Hepatocyte (in vitro differentiated cells): ENCODE data around the gene RASA3. TPM values are rescaled to one million over a fixed set of nuclear protein-coding genes. Genes with fewer than 3 reads are reported as not detected.

Experiments
- DNase-seq: peaks from one replicate; pipeline ENCODE4 v3.0.0-alpha.2; 2016; ENCODE audit warnings: low spot score
- H2AFZ ChIP-seq: fragments of 200-600 bp; sonication (generic); 2 replicates; pipeline ENCODE4 v1.6.0; 2016; ENCODE audit warnings: antibody characterized with exemption, mild to moderate bottlenecking
- H3K27ac ChIP-seq: fragments of 200-600 bp; sonication (generic); 2 replicates; pipeline ENCODE4 v1.5.1; 2016; ENCODE audit warnings: mild to moderate bottlenecking
- H3K27me3 ChIP-seq: fragments of 200-600 bp; sonication (generic); 2 replicates; pipeline ENCODE4 v1.6.1; 2016
- H3K36me3 ChIP-seq: fragments of 200-600 bp; sonication (generic); replicated peaks from 2 replicates; pipeline ENCODE4 v1.5.1; 2016; ENCODE audit warnings: low read depth; ENCODE audit not compliant: insufficient read depth
- H3K4me1 ChIP-seq: fragments of 200-600 bp; sonication (generic); 2 replicates; pipeline ENCODE4 v1.5.1; 2016; ENCODE audit warnings: mild to moderate bottlenecking, moderate library complexity; ENCODE audit not compliant: insufficient read depth
- H3K4me2 ChIP-seq: fragments of 200-600 bp; sonication (generic); 2 replicates; pipeline ENCODE4 v1.6.0; 2016
- H3K4me3 ChIP-seq: fragments of 200-600 bp; sonication (generic); 2 replicates; pipeline ENCODE4 v1.5.1; 2016; ENCODE audit warnings: mild to moderate bottlenecking
- H3K79me2 ChIP-seq: fragments of 200-600 bp; sonication (generic); 2 replicates; pipeline ENCODE4 v1.6.0; 2017; ENCODE audit warnings: mild to moderate bottlenecking
- H3K9me2 ChIP-seq: fragments of 200-600 bp; sonication (generic); replicated peaks from 2 replicates; pipeline ENCODE4 v1.6.0; 2017; ENCODE audit warnings: mild to moderate bottlenecking; ENCODE audit not compliant: insufficient read depth
- H3K9me3 ChIP-seq: fragments of 200-600 bp; sonication (generic); 2 replicates; pipeline ENCODE4 v1.5.1; 2016; ENCODE audit warnings: low read depth, mild to moderate bottlenecking
- H4K20me1 ChIP-seq: fragments of 200-600 bp; sonication (generic); 2 replicates; pipeline ENCODE4 v1.6.0; 2016; ENCODE audit warnings: mild to moderate bottlenecking; ENCODE audit not compliant: insufficient read depth, poor library complexity, severe bottlenecking
- EZH2 ChIP-seq: fragments of 200-600 bp; sonication (generic); IDR thresholded peaks from 2 replicates; pipeline ENCODE4 v1.6.1; 2016; ENCODE audit warnings: antibody characterized with exemption, mild to moderate bottlenecking, borderline replicate concordance
- EZH2phosphoT487 ChIP-seq: fragments of 200-600 bp; sonication (generic); IDR thresholded peaks from one replicate; pipeline ENCODE4 v1.6.1; 2018; ENCODE audit warnings: antibody characterized with exemption, mild to moderate bottlenecking, low read depth, moderate library complexity; ENCODE audit not compliant: unreplicated experiment, severe bottlenecking
- WGBS: methylation state at CpG from one replicate; pipeline ENCODE4 v1.1.6; 2016; ENCODE audit warnings: low lambda C conversion rate; ENCODE audit errors: missing lambda C conversion rate; 5-methylcytosine and 5-hydroxymethylcytosine counted together
- polyA plus RNA-seq: library from polyadenylated mRNA; unstranded; fragments of >200 nt; fragmentation: Nextera tagmentation; extraction: Ambion mirVana; gene quantifications from 2 replicates; pipeline ENCODE4 v1.2.1, GENCODE V29; 2016
- total RNA-seq: library from RNA; depleted of rRNA; stranded (reverse); fragments of >200 nt; gene quantifications from 2 replicates; pipeline ENCODE4 v1.2.3, GENCODE V29; 2014
- TF ChIP-seq, protein P1 (sequence below): fragments of 200-600 bp; sonication (generic); IDR thresholded peaks from 2 replicates; pipeline ENCODE4 v1.5.1; 2016; ENCODE audit warnings: antibody characterized with exemption, mild to moderate bottlenecking; ENCODE audit not compliant: poor library complexity

Gene RASA3
- total and polyA plus RNA-seq, 2 experiments from 2014 or later: 5.6 to 6.1 TPM

DNA sequence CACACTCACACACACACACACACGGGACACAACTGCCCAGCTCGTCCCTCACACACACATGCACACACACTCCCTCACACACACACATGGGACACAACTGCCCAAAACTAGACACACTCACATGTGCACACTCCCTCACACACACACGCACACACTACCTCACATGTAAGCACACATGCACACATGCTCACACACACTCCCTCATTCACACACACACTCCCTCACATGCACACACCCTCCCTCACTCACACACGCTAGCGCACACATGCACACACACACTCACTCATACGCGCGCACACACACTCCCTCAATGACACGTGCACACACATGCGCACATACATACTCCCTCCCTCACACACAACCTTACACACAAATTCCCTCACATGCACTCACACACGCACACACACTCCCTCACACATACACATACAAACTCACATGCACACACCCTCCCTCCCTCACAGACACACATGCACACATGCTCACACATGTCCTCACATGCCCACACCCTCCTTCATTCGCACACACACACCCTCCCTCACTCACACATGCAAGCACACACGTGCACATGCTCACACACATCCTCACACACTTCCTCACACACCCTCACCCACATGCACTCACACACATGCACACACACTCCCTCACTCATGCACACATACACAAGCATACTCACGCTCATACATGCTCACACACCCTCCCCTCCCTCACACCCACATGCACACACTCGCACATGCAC is 9.0 kb upstream of the RASA3 start:
- no peaks in the 10 kb centered on the region for H3K36me3 ChIP-seq
- H3K9me3 ChIP-seq: no peaks in the 10 kb centered on the region
- H3K4me1 ChIP-seq: no peaks in the 10 kb centered on the region
- no peaks in the 10 kb centered on the region for H3K9me2 ChIP-seq
- no peak overlapping the region for H3K4me3 ChIP-seq
- TF ChIP-seq EZH2 (no peak), EZH2phosphoT487 (no peak)
- TF ChIP-seq, protein P1, sequence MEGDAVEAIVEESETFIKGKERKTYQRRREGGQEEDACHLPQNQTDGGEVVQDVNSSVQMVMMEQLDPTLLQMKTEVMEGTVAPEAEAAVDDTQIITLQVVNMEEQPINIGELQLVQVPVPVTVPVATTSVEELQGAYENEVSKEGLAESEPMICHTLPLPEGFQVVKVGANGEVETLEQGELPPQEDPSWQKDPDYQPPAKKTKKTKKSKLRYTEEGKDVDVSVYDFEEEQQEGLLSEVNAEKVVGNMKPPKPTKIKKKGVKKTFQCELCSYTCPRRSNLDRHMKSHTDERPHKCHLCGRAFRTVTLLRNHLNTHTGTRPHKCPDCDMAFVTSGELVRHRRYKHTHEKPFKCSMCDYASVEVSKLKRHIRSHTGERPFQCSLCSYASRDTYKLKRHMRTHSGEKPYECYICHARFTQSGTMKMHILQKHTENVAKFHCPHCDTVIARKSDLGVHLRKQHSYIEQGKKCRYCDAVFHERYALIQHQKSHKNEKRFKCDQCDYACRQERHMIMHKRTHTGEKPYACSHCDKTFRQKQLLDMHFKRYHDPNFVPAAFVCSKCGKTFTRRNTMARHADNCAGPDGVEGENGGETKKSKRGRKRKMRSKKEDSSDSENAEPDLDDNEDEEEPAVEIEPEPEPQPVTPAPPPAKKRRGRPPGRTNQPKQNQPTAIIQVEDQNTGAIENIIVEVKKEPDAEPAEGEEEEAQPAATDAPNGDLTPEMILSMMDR: no peak
- no peaks in the 10 kb centered on the region for H3K27me3 ChIP-seq
- DNase-seq: no peak
- no peak overlapping the region for H3K4me2 ChIP-seq
- no peak overlapping the region for H2AFZ ChIP-seq
- WGBS: 89% methylated on average over 15 of the region's 15 CpGs
- no peak overlapping the region for H3K27ac ChIP-seq
- H4K20me1 ChIP-seq: no peaks in the 10 kb centered on the region
- no peaks in the 10 kb centered on the region for H3K79me2 ChIP-seq

DNA sequence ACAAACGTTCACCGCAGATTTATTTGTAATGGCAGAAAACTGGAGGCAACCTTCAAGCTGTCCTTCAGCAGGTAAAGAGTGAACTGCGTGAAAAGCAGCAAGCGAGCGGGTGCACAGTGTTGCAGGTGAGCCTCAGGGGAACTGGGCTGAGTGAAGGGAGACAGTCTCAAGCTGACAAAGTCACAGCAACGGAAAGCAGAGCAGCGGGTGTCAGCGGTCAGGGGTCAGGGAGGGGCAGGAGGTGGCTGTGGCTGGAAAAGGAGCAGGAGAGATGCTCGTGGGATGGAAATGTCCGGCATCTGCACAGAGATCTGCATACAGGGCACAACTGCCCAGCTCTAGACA is 8.5 kb upstream of the RASA3 start:
- Histone ChIP-seq H3K4me3 (no peak overlapping the region), H3K27me3 (no peaks in the 10 kb centered on the region), H3K9me2 (no peaks in the 10 kb centered on the region), H3K36me3 (no peaks in the 10 kb centered on the region), H3K27ac (no peak overlapping the region), H3K4me2 (no peak overlapping the region), H2AFZ (no peak overlapping the region), H4K20me1 (no peaks in the 10 kb centered on the region), H3K79me2 (no peaks in the 10 kb centered on the region), H3K4me1 (no peaks in the 10 kb centered on the region), H3K9me3 (no peaks in the 10 kb centered on the region)
- DNase-seq: no peak
- TF ChIP-seq EZH2: no peak
- TF ChIP-seq, protein P1: no peak
- TF ChIP-seq EZH2phosphoT487: no peak
- 55% methylated on average over 10 of the region's 10 CpGs for WGBS

DNA sequence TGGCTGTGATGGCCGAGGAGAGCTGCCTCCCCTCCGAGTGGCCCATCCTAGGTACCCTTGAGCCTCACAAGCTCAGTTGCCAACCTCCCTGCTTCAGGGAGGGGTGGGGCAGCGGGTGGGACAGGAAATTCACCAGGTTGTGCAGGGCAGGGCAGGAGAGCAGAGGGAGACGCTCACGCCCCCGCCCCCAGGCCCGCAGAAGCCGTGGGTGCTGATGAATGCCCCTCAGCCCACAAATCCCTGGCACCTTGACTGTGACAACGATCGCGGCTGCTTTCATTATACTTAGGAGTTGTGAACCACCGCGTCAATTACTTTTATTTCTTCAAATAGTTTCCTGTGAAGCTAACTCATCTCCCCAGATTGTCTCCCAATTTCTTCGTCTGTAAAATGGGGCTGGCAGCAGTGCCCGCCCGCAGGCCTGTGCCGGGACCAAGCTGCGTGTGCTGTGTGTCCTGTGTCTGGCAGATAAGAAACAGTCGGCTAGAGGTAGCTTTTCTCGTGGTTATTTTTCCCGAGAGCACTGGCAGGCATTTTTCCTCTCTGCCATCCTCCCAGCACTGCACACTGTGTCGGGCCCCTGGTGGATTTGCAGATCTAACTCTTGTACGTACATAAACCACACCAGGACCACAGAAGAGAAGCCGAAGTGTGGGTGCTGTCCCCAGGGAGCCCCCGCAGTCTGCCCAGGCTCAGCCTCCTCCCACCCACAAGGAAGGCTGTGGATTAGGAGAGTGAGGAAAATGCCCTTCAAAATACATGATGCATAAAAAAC is 7.9 kb upstream of the RASA3 start:
- no peak for DNase-seq
- Histone ChIP-seq H2AFZ (no peak overlapping the region), H3K27me3 (no peaks in the 10 kb centered on the region), H4K20me1 (no peaks in the 10 kb centered on the region), H3K27ac (no peak overlapping the region), H3K9me2 (no peaks in the 10 kb centered on the region), H3K4me1 (no peaks in the 10 kb centered on the region), H3K36me3 (no peaks in the 10 kb centered on the region), H3K4me3 (no peak overlapping the region), H3K9me3 (no peaks in the 10 kb centered on the region), H3K4me2 (no peak overlapping the region), H3K79me2 (no peaks in the 10 kb centered on the region)
- WGBS: 71% methylated on average over 18 of the region's 25 CpGs
- TF ChIP-seq EZH2 (no peak), EZH2phosphoT487 (no peak)
- TF ChIP-seq, protein P1: no peak
